HG02970 (cell line): ENCODE data around the gene DET1.
A peak's percentile ranks its signal among the peaks of the same experiment; 100 is the strongest.
"Not testable (repeated sequence)": the region's sequence is repeated elsewhere in the genome, so short reads cannot be mapped to it uniquely, and the experiment has no call there.

ENCODE experiments used
- ATAC-seq: cut with Tn5 transposase; IDR thresholded peaks from one replicate; pipeline ENCODE4 v1.9.1; 2021; ENCODE audit warnings: mild to moderate bottlenecking, moderate library complexity, moderate number of reproducible peaks; ENCODE audit not compliant: unreplicated experiment, low FRiP score

Gene DET1

GRCh38 chr15:88468721-88469120 is 77.8 kb downstream of the DET1 start:
- ATAC-seq, result not testable (repeated sequence)

- peak; percentile 4 for ATAC-seq
Observed at GRCh38 chr15:88467935-88468528, 78.4 kb downstream of the DET1 start.

GRCh38 chr15:88467073-88467934 is 79.2 kb downstream of the DET1 start, which contains the start of the genes MRPL46 and MRPS11:
Gene MRPL46 (minus strand): TSS chr15:88467388. CDS start chr15:88467377, 11 bp downstream.
Gene MRPS11 (plus strand): TSS chr15:88467708. CDS start chr15:88467718, 10 bp downstream.
- peak; percentile 89 for ATAC-seq

GRCh38 chr15:88465633-88466224 is 80.8 kb downstream of the DET1 start:
- ATAC-seq, result no peak

DNA sequence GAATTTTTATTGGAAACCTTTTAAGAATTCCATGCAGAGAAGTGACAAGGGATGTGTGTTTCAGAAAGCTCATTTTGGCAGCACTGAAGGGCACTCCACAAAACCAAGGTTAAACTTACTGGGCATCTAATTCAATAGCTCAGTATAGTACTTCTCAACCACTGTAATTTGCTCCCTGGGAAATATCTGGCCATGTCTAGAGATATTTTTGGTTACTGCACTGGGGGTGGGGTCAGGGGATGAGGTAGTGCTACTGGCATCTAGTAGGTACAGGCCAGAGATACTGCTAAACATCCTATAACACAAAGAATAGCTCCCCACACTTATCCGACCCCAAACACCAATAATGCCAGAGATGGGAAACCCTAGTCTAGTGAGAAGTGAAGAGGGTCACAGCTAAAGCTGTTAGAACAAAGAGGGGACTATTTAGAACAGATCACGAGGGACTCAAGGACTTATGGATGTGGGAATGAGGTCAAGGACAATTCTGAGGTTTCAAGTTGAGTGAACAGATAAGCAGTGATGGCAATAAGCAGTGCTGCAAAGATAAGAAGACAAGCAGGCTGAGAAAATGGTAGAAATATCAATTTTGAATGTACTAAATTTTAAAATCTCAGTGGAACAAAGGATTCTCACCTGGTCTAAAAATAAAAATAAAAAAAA is 82.5 kb downstream of the DET1 start:
- no peak for ATAC-seq
